ENCODE data around the gene STAT1.

- TF ChIP-seq CTCF (IDR thresholded peaks at IDR 0.05) (no peak), POLR2A (IDR thresholded peaks at IDR 0.05) (no peak)
Observed at GRCh38 chr2:190972213-190972612, 41.8 kb downstream of the STAT1 start.
